PC-3 (cell line): ENCODE data around the gene SPDYE17. TPM values are rescaled to one million over a fixed set of nuclear protein-coding genes. Genes with fewer than 3 reads are reported as not detected.
"Not testable (repeated sequence)": the region's sequence is repeated elsewhere in the genome, so short reads cannot be mapped to it uniquely, and the experiment has no call there.

ENCODE experiments used
- ATAC-seq: fragments of 200-7000 bp; cut with Tn5 transposase; 2 replicates; pipeline ENCODE4 v1.9.1; 2020; ENCODE audit warnings: mild to moderate bottlenecking, moderate library complexity
- BruUV-seq: library from RNA; stranded (reverse); fragments of 400-500 nt; replicated peaks from 2 replicates; lab custom pipeline; 2021; lab: Mats Ljungman, UMichigan
- CTCF ChIA-PET: fragments of 300-600 bp; sonication (Branson Sonifier 250); formaldehyde crosslinking; loops from one replicate; lab custom pipeline; 2022; ENCODE audit warnings: antibody characterized with exemption; lab: Charles Lee
- POLR2A ChIA-PET: fragments of 300-600 bp; sonication (Branson Sonifier 250); formaldehyde crosslinking; loops from one replicate; lab custom pipeline; 2022; ENCODE audit warnings: antibody characterized with exemption; ENCODE audit not compliant: unreplicated experiment; lab: Charles Lee
- DNase-seq: peaks from one replicate; pipeline ENCODE4 v3.0.0-alpha.2; 2015
- H2AFZ ChIP-seq: fragments of 300-600 bp; sonication (generic); 2 replicates; pipeline ENCODE4 v1.6.0; 2016; ENCODE audit warnings: antibody characterized with exemption, low read length
- H3F3A ChIP-seq: fragments of 300-600 bp; sonication (generic); one replicate; pipeline ENCODE4 v1.6.0; 2017; ENCODE audit warnings: antibody characterized with exemption, low read length, control low read depth, mild to moderate bottlenecking; ENCODE audit not compliant: unreplicated experiment
- H3K27ac ChIP-seq: fragments of 300-600 bp; sonication (generic); 2 replicates; pipeline ENCODE4 v1.5.1; 2016; ENCODE audit warnings: mild to moderate bottlenecking, low read length
- H3K27me3 ChIP-seq: fragments of 300-600 bp; sonication (generic); 2 replicates; pipeline ENCODE4 v1.6.1; 2016; ENCODE audit warnings: low read length, mixed read lengths
- H3K36me3 ChIP-seq: fragments of 300-600 bp; sonication (generic); 2 replicates; pipeline ENCODE4 v1.6.1; 2016; ENCODE audit warnings: low read depth, mixed run types, low read length, mixed read lengths
- H3K4me1 ChIP-seq: fragments of 300-600 bp; sonication (generic); 2 replicates; pipeline ENCODE4 v1.5.1; 2016; ENCODE audit warnings: low read length; ENCODE audit not compliant: insufficient read depth
- H3K4me2 ChIP-seq: fragments of 300-600 bp; sonication (generic); 2 replicates; pipeline ENCODE4 v1.6.0; 2016; ENCODE audit warnings: low read length
- H3K4me3 ChIP-seq: fragments of 300-600 bp; sonication (generic); 2 replicates; pipeline ENCODE4 v1.5.1; 2016; ENCODE audit warnings: mild to moderate bottlenecking, low read length, mixed read lengths
- H3K79me2 ChIP-seq: fragments of 300-600 bp; sonication (generic); 2 replicates; pipeline ENCODE4 v1.6.1; 2017; ENCODE audit warnings: low read length, mixed read lengths
- H3K9ac ChIP-seq: fragments of 300-600 bp; sonication (generic); 2 replicates; pipeline ENCODE4 v1.6.0; 2016; ENCODE audit warnings: mild to moderate bottlenecking, low read length
- H3K9me2 ChIP-seq: fragments of 300-600 bp; sonication (generic); replicated peaks from 2 replicates; pipeline ENCODE4 v1.6.1; 2016; ENCODE audit warnings: mixed run types, low read length, mixed read lengths
- H3K9me3 ChIP-seq: fragments of 300-600 bp; sonication (generic); 2 replicates; pipeline ENCODE4 v1.6.1; 2016; ENCODE audit warnings: low read length, mixed read lengths
- H4K20me1 ChIP-seq: fragments of 300-600 bp; sonication (generic); 2 replicates; pipeline ENCODE4 v1.6.1; 2016; ENCODE audit warnings: low read length, mixed read lengths
- intact Hi-C: fragments of 100-400 bp; cut with micrococcal nuclease; formaldehyde crosslinking; loops from 2 replicates; pipeline ENCODE4 v1.9.0; 2023
- total RNA-seq: library from RNA; depleted of rRNA; stranded (reverse); fragments of >200 nt; gene quantifications from 2 replicates; pipeline ENCODE4 v1.2.3, GENCODE V29; 2014

SPDYE17 gene
- total RNA-seq, 1 experiment from 2014 or later, result not detected

DNA sequence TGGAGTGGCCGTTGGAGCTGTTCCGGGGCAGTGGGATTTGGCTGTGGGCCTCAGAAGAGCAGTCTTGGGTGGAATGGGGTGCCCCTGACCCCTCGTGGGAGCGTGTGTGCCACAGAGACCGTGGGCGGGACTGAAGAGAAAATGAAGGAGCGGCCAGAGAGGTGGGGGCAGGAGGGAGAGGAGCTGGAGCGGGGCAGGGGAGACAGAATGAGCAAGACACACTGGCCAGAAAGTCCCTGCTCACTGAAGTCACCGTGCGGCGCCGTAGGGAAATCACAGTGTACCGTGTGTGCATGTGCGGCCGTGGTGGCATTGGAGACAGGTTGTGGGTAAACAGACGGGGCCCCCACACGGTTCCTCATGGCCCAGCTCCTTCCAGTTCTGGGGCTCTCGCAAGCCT lies 40.0 kb downstream of the SPDYE17 start:
- H3K4me3 ChIP-seq, H3K36me3 ChIP-seq, H3K9me2 ChIP-seq, H3K9ac ChIP-seq, POLR2A ChIA-PET, H3K27ac ChIP-seq, H2AFZ ChIP-seq, CTCF ChIA-PET, H3F3A ChIP-seq, H3K4me2 ChIP-seq, H4K20me1 ChIP-seq, H3K9me3 ChIP-seq, BruUV-seq, H3K4me1 ChIP-seq, ATAC-seq, H3K79me2 ChIP-seq, intact Hi-C loops, H3K27me3 ChIP-seq, DNase-seq: not testable (repeated sequence)

- H3K4me1 ChIP-seq, intact Hi-C loops, H3F3A ChIP-seq, H3K27ac ChIP-seq, BruUV-seq, H3K27me3 ChIP-seq, H4K20me1 ChIP-seq, CTCF ChIA-PET, DNase-seq, H3K9me2 ChIP-seq, POLR2A ChIA-PET, H3K9me3 ChIP-seq, H3K9ac ChIP-seq, ATAC-seq, H2AFZ ChIP-seq, H3K79me2 ChIP-seq, H3K4me2 ChIP-seq, H3K36me3 ChIP-seq, H3K4me3 ChIP-seq: not testable (repeated sequence)
Measured at GRCh38 chr7:76990202-76990601, 42.0 kb downstream of the SPDYE17 start.

GRCh38 chr7:76985924-76986717 lies 46.0 kb downstream of the SPDYE17 start:
- H3K9ac ChIP-seq, H3K9me3 ChIP-seq, intact Hi-C loops, H3K4me3 ChIP-seq, H3K4me1 ChIP-seq, H3K9me2 ChIP-seq, BruUV-seq, H3K27ac ChIP-seq, POLR2A ChIA-PET, H3K79me2 ChIP-seq, H4K20me1 ChIP-seq, H2AFZ ChIP-seq, H3K4me2 ChIP-seq, DNase-seq, H3K27me3 ChIP-seq, H3F3A ChIP-seq, ATAC-seq, H3K36me3 ChIP-seq, CTCF ChIA-PET: not testable (repeated sequence)

DNA sequence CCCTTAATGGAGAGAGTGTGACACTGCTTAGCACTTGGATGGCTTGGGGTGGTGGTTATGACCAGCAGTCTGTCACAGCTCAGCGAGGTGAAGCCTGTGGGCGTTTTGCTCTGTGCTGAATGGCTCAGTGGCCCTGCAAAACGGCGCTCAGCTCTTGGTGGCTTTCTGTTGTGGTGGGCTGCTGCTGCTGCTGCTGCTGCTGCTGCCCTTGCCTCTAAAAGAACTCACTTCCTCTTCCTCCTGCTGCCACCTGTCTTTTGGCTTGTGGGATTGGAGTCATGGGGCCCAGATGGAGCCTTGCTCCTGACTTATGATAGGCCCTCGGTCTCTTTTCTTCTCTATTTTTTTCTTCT lies 47.4 kb downstream of the SPDYE17 start:
- H3K4me1 ChIP-seq, intact Hi-C loops, H4K20me1 ChIP-seq, H3K4me3 ChIP-seq, ATAC-seq, H3K27me3 ChIP-seq, H3K79me2 ChIP-seq, BruUV-seq, H2AFZ ChIP-seq, H3F3A ChIP-seq, H3K9me2 ChIP-seq, DNase-seq, H3K9ac ChIP-seq, H3K27ac ChIP-seq, POLR2A ChIA-PET, H3K36me3 ChIP-seq, H3K9me3 ChIP-seq, H3K4me2 ChIP-seq, CTCF ChIA-PET: not testable (repeated sequence)

- H3K27ac ChIP-seq, H3K9me3 ChIP-seq, DNase-seq, ATAC-seq, intact Hi-C loops, BruUV-seq, H3K4me3 ChIP-seq, POLR2A ChIA-PET, H3K4me2 ChIP-seq, H3K4me1 ChIP-seq, H3K79me2 ChIP-seq, H3F3A ChIP-seq, H3K27me3 ChIP-seq, H4K20me1 ChIP-seq, H3K36me3 ChIP-seq, H3K9ac ChIP-seq, CTCF ChIA-PET, H3K9me2 ChIP-seq, H2AFZ ChIP-seq: not testable (repeated sequence)
Measured at GRCh38 chr7:76983937-76984783, 48.0 kb downstream of the SPDYE17 start.

- H3F3A ChIP-seq, H2AFZ ChIP-seq, DNase-seq, H3K4me3 ChIP-seq, H3K4me1 ChIP-seq, BruUV-seq, CTCF ChIA-PET, ATAC-seq, H3K36me3 ChIP-seq, H3K79me2 ChIP-seq, H4K20me1 ChIP-seq, H3K27me3 ChIP-seq, H3K9ac ChIP-seq, H3K27ac ChIP-seq, H3K9me2 ChIP-seq, POLR2A ChIA-PET, intact Hi-C loops, H3K4me2 ChIP-seq, H3K9me3 ChIP-seq: not testable (repeated sequence)
Measured at GRCh38 chr7:76983333-76983732, 48.8 kb downstream of the SPDYE17 start.
